GM12878 (cell line): Measurements from ENCODE around the gene UACA.

Experiments
- EZH2 ChIP-seq: IDR thresholded peaks from 2 replicates; pipeline ENCODE4 v1.6.1; 2012; ENCODE audit warnings: low read depth, mild to moderate bottlenecking, control low read depth, inconsistent platforms, low read length, borderline replicate concordance; ENCODE audit not compliant: control insufficient read depth
- MEF2B ChIP-seq: fragments of 450-650 bp; IDR thresholded peaks from 2 replicates; pipeline ENCODE4 v1.6.1; 2018; ENCODE audit warnings: mild to moderate bottlenecking, moderate library complexity; ENCODE audit not compliant: partially characterized antibody, poor library complexity, severe bottlenecking
- RCOR1 ChIP-seq: conservative IDR thresholded peaks from 2 replicates; pipeline ENCODE4 v1.6.1; 2012; ENCODE audit warnings: low read depth, low read length, improper control_type of control experiment
- RELA ChIP-seq: fragments of 450-650 bp; IDR thresholded peaks from 2 replicates; pipeline ENCODE4 v1.8.0; 2014; ENCODE audit warnings: borderline replicate concordance; ENCODE audit not compliant: partially characterized antibody
- SIN3A ChIP-seq: IDR thresholded peaks from 2 replicates; pipeline ENCODE4 v1.6.1; 2012; ENCODE audit warnings: low read depth, low read length, improper control_type of control experiment
- TF ChIP-seq, protein P1 (sequence below), 3 experiments: IDR thresholded peaks in 2 of 3; conservative IDR thresholded peaks in 1 of 3; 2 replicates each; pipeline ENCODE4 v1.5.1; 2011; ENCODE audit warnings: low read depth in 3 of 3, low read length in 3 of 3, mild to moderate bottlenecking in 3 of 3, control low read depth in 2 of 3, moderate library complexity in 2 of 3, inconsistent platforms in 1 of 3, mixed read lengths in 1 of 3; ENCODE audit not compliant: control insufficient read depth in 2 of 3, insufficient read depth in 1 of 3; ENCODE audit errors: extremely low read depth in 1 of 3
- TF ChIP-seq, protein P2 (sequence below): IDR thresholded peaks from 2 replicates; pipeline ENCODE4 v1.6.1; 2012; ENCODE audit warnings: mild to moderate bottlenecking, low read depth, low read length

DNA sequence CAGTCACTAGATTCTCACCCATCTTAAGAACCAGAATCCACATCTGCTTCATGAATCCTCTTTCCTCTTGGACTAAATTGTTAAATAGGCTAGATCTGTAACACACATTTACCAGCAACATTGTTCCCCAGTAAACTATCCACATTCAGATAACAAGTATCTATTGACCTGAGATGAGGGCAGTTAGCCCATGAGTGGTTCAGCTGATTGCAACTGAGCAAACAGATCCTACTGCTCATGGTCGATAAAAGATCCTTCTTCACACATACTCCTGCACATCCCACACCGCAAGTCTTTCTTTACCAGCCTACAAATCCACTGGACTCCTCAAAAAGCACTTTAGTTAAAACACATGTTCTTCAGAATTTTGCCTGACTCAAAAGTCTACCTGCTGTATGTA is 59.2 kb downstream of the UACA start:
- TF ChIP-seq, protein P1, sequence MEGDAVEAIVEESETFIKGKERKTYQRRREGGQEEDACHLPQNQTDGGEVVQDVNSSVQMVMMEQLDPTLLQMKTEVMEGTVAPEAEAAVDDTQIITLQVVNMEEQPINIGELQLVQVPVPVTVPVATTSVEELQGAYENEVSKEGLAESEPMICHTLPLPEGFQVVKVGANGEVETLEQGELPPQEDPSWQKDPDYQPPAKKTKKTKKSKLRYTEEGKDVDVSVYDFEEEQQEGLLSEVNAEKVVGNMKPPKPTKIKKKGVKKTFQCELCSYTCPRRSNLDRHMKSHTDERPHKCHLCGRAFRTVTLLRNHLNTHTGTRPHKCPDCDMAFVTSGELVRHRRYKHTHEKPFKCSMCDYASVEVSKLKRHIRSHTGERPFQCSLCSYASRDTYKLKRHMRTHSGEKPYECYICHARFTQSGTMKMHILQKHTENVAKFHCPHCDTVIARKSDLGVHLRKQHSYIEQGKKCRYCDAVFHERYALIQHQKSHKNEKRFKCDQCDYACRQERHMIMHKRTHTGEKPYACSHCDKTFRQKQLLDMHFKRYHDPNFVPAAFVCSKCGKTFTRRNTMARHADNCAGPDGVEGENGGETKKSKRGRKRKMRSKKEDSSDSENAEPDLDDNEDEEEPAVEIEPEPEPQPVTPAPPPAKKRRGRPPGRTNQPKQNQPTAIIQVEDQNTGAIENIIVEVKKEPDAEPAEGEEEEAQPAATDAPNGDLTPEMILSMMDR (IDR thresholded peaks at IDR 0.05 in 2 of 3, conservative IDR thresholded peaks at IDR 0.05 in 1 of 3; ENCODE audit: control insufficient read depth in 2 of 3, extremely low read depth in 1 of 3, insufficient read depth in 1 of 3, low read depth in 3 of 3, low read length in 3 of 3), result no peak
- TF ChIP-seq EZH2, result no peak
- no peak for TF ChIP-seq RELA
- no peak for TF ChIP-seq MEF2B
- TF ChIP-seq SIN3A, result no peak
- TF ChIP-seq RCOR1, result no peak
- TF ChIP-seq, protein P2, sequence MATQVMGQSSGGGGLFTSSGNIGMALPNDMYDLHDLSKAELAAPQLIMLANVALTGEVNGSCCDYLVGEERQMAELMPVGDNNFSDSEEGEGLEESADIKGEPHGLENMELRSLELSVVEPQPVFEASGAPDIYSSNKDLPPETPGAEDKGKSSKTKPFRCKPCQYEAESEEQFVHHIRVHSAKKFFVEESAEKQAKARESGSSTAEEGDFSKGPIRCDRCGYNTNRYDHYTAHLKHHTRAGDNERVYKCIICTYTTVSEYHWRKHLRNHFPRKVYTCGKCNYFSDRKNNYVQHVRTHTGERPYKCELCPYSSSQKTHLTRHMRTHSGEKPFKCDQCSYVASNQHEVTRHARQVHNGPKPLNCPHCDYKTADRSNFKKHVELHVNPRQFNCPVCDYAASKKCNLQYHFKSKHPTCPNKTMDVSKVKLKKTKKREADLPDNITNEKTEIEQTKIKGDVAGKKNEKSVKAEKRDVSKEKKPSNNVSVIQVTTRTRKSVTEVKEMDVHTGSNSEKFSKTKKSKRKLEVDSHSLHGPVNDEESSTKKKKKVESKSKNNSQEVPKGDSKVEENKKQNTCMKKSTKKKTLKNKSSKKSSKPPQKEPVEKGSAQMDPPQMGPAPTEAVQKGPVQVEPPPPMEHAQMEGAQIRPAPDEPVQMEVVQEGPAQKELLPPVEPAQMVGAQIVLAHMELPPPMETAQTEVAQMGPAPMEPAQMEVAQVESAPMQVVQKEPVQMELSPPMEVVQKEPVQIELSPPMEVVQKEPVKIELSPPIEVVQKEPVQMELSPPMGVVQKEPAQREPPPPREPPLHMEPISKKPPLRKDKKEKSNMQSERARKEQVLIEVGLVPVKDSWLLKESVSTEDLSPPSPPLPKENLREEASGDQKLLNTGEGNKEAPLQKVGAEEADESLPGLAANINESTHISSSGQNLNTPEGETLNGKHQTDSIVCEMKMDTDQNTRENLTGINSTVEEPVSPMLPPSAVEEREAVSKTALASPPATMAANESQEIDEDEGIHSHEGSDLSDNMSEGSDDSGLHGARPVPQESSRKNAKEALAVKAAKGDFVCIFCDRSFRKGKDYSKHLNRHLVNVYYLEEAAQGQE, result no peak
